GM12872 (cell line): ENCODE measurements around the gene EPHA4.

Experiments
- CTCF ChIP-seq: IDR thresholded peaks from 3 replicates; pipeline ENCODE4 v1.5.1; 2011; ENCODE audit warnings: low read depth, mild to moderate bottlenecking, low read length, moderate library complexity; ENCODE audit not compliant: insufficient read depth

EPHA4 gene

GRCh38 chr2:221434142-221434541 lies 138.0 kb downstream of the EPHA4 start:
- no peak for TF ChIP-seq CTCF

GRCh38 chr2:221431477-221431876 lies 140.6 kb downstream of the EPHA4 start:
- no peak for TF ChIP-seq CTCF

- no peak for TF ChIP-seq CTCF
Measured at GRCh38 chr2:221429741-221430491, 142.2 kb downstream of the EPHA4 start.

GRCh38 chr2:221428896-221429295 lies 143.2 kb downstream of the EPHA4 start:
- TF ChIP-seq CTCF, result no peak

- no peak for TF ChIP-seq CTCF
Measured at GRCh38 chr2:221426929-221427328, 145.2 kb downstream of the EPHA4 start.

- no peak for TF ChIP-seq CTCF
Measured at GRCh38 chr2:221425891-221426290, 146.2 kb downstream of the EPHA4 start.

GRCh38 chr2:221425353-221425752 lies 146.8 kb downstream of the EPHA4 start:
- TF ChIP-seq CTCF, result no peak
